Jurkat, Clone E6-1 (cell line): ENCODE measurements around the gene MRI1.
"Not testable (repeated sequence)": the region's sequence is repeated elsewhere in the genome, so short reads cannot be mapped to it uniquely, and the experiment has no call there.

Source experiments
- DNase-seq: peaks from one replicate; pipeline ENCODE4 v3.0.0-alpha.2; 2011; ENCODE audit warnings: low read depth, low spot score
- H3K4me3 ChIP-seq: 2 replicates; pipeline ENCODE4 v1.5.1; 2011; ENCODE audit warnings: mild to moderate bottlenecking, low read length, control low read depth, moderate library complexity

Gene MRI1

GRCh38 chr19:13757805-13758772 lies 6.2 kb upstream of the MRI1 start:
- DNase-seq: no peak
- H3K4me3 ChIP-seq: no peak overlapping the region

GRCh38 chr19:13758795-13759194 lies 5.5 kb upstream of the MRI1 start:
- no peak overlapping the region for H3K4me3 ChIP-seq
- no peak for DNase-seq

- no peak for DNase-seq
- H3K4me3 ChIP-seq: no peak overlapping the region
Measured at GRCh38 chr19:13761423-13761822, 2.9 kb upstream of the MRI1 start.

- no peak overlapping the region for H3K4me3 ChIP-seq
- no peak for DNase-seq
Measured at GRCh38 chr19:13762635-13763235, 1.6 kb upstream of the MRI1 start.

GRCh38 chr19:13763265-13763664 lies 1.1 kb upstream of the MRI1 start:
- H3K4me3 ChIP-seq: no peak overlapping the region

GRCh38 chr19:13764821-13765394 lies 586 bp downstream of the MRI1 start:
- DNase-seq: no peak
- peak overlapping the region; percentile 59 for H3K4me3 ChIP-seq

More at GRCh38 chr19:13763265-13763664, 1.1 kb upstream of the MRI1 start:
- DNase-seq: no peak

GRCh38 chr19:13765395-13766094 lies 1.2 kb downstream of the MRI1 start:
- peak overlapping the region; percentile 59 for H3K4me3 ChIP-seq

GRCh38 chr19:13766095-13766481 lies 1.8 kb downstream of the MRI1 start:
- H3K4me3 ChIP-seq: no peak overlapping the region
- DNase-seq: no peak

More at GRCh38 chr19:13765395-13766094, 1.2 kb downstream of the MRI1 start:
- no peak for DNase-seq

- DNase-seq: no peak
- no peak overlapping the region for H3K4me3 ChIP-seq
Measured at GRCh38 chr19:13768510-13768909, 4.2 kb downstream of the MRI1 start.

GRCh38 chr19:13770013-13770635 lies 5.8 kb downstream of the MRI1 start:
- DNase-seq: no peak
- no peak overlapping the region for H3K4me3 ChIP-seq

- peak; percentile 89 for DNase-seq
- peak within 1 kb of the TSS; percentile 94 for H3K4me3 ChIP-seq
Measured at GRCh38 chr19:13774217-13775191, 10.2 kb downstream of the MRI1 start, which contains the start of gene C19orf53. Gene C19orf53, plus strand, starts transcription at chr19:13774456. Its CDS starts 22 bp downstream, at chr19:13774478.

GRCh38 chr19:13778398-13778797 lies 14.1 kb downstream of the MRI1 start:
- no peak for DNase-seq
- H3K4me3 ChIP-seq: no peak overlapping the region

GRCh38 chr19:13778847-13779246 lies 14.5 kb downstream of the MRI1 start:
- no peak overlapping the region for H3K4me3 ChIP-seq
- DNase-seq: no peak

- H3K4me3 ChIP-seq, DNase-seq: not testable (repeated sequence)
Measured at GRCh38 chr19:13779794-13780193, 15.5 kb downstream of the MRI1 start.

GRCh38 chr19:13781547-13781946 lies 17.2 kb downstream of the MRI1 start:
- H3K4me3 ChIP-seq: no peak overlapping the region
- DNase-seq: no peak

- DNase-seq: no peak
- no peak overlapping the region for H3K4me3 ChIP-seq
Measured at GRCh38 chr19:13782537-13782936, 18.2 kb downstream of the MRI1 start.

GRCh38 chr19:13783565-13784500 lies 19.5 kb downstream of the MRI1 start:
- no peak for DNase-seq
- no peak overlapping the region for H3K4me3 ChIP-seq
